ENCODE measurements around the gene HHAT. TPM values are rescaled to one million over a fixed set of nuclear protein-coding genes. Genes with fewer than 3 reads are reported as not detected.
"Not testable (repeated sequence)": the region's sequence is repeated elsewhere in the genome, so short reads cannot be mapped to it uniquely, and the experiment has no call there.

Gene HHAT
- polyA plus RNA-seq, 2 of the 4 experiments (the other 2 are of a cell fraction) = 3.8 to 4.5 TPM

- TF ChIP-seq PHF8 (IDR thresholded peaks at IDR 0.05; ENCODE audit: borderline replicate concordance, low read depth) (no peak), CHD2 (IDR thresholded peaks at IDR 0.05; ENCODE audit: low read length, partially characterized antibody) (no peak), CBX2 (IDR thresholded peaks at IDR 0.05; ENCODE audit: borderline replicate concordance, low read depth) (no peak), HOXB5 (CRISPR knock-in tag; IDR thresholded peaks at IDR 0.05) (no peak), GATA3 (IDR thresholded peaks at IDR 0.05; ENCODE audit: borderline replicate concordance) (no peak)
Observed at GRCh38 chr1:210654176-210654981, 325.7 kb downstream of the HHAT start (continued).

GRCh38 chr1:210655511-210655910, 326.8 kb downstream of the HHAT start:
- ATAC-seq (peak; percentile 26 to 62; a peak in 3 of 6 replicates), FAIRE-seq (no peak), DNase-seq (ENCODE audit: low read depth in 1 of 2, low spot score in 1 of 2) (peak in 1 of 2 experiments; percentile 33)
- Histone ChIP-seq H3K27ac (peak overlapping the region in 1 of 2 experiments; percentile 36; a peak in 3 of 6 replicates), H3K9me3 (no peaks in the 10 kb centered on the region), H3K4me3 (no peak overlapping the region), H3K4me1 (peaks cover 15% of the 10 kb centered on the region; the same call in 2 of the 3 replicates), H3K4me2 (peak overlapping the region; percentile 22; the same call in 2 of the 3 replicates)
- ChIA-PET CTCF (interaction anchor here (1.0 to 1.6 kb wide), 2 partner anchors 24 to 479 kb away, joined by 3 to 6 read pairs; partner anchors contain the start of gene KCNH1), POLR2A (no interaction called here)
- no peak for TF ChIP-seq TP53 (CRISPR knock-in tag; IDR thresholded peaks at IDR 0.05)
- TF ChIP-seq RCOR1 (IDR thresholded peaks at IDR 0.05; ENCODE audit: low read depth, low read length) = no peak
- TF ChIP-seq HOXB13 (CRISPR knock-in tag; IDR thresholded peaks at IDR 0.05; ENCODE audit: low read depth) = no peak
- TF ChIP-seq FOSL2 (IDR thresholded peaks at IDR 0.05) = no peak
- TF ChIP-seq FOSL2 (CRISPR knock-in tag; IDR thresholded peaks at IDR 0.05) = peak; percentile 27; the same call in 1 of the 2 replicates
- WGBS (ENCODE audit: missing lambda C conversion rate) = 24% methylated on average over 7 of the region's 7 CpGs

GRCh38 chr1:210657806-210658205, 329.1 kb downstream of the HHAT start:
- Histone ChIP-seq H3K9me3 (no peaks in the 10 kb centered on the region), H3K4me2 (no peak overlapping the region), H3K4me3 (no peak overlapping the region), H3K4me1 (peaks cover 15% of the 10 kb centered on the region; the same call in 2 of the 3 replicates), H3K27ac (no peak overlapping the region)
- FAIRE-seq (no peak), DNase-seq (ENCODE audit: low read depth in 1 of 2, low spot score in 1 of 2) (no peak), ATAC-seq (no peak)
- ChIA-PET CTCF (no interaction called here), POLR2A (no interaction called here)
- TF ChIP-seq POLR2A (IDR thresholded peaks at IDR 0.05; ENCODE audit: low read length) (no peak), CHD4 (IDR thresholded peaks at IDR 0.05; ENCODE audit: borderline replicate concordance) (no peak), MAX (IDR thresholded peaks at IDR 0.05) (no peak), NPAS2 (CRISPR knock-in tag; IDR thresholded peaks at IDR 0.05; ENCODE audit: borderline replicate concordance) (no peak), CTCF (IDR thresholded peaks at IDR 0.05) (no peak), NFE2L2 (conservative IDR thresholded peaks at IDR 0.05; ENCODE audit: low read length) (no peak), GATA3 (IDR thresholded peaks at IDR 0.05; ENCODE audit: borderline replicate concordance) (no peak), ZFP36 (IDR thresholded peaks at IDR 0.05; ENCODE audit: borderline replicate concordance, partially characterized antibody) (no peak), PBX3 (IDR thresholded peaks at IDR 0.05) (no peak), PHF8 (IDR thresholded peaks at IDR 0.05; ENCODE audit: borderline replicate concordance, low read depth) (no peak), CHD2 (IDR thresholded peaks at IDR 0.05; ENCODE audit: low read length, partially characterized antibody) (no peak), EP300 (IDR thresholded peaks at IDR 0.05) (no peak), ZC3H11A (IDR thresholded peaks at IDR 0.05) (no peak), HOXA7 (CRISPR knock-in tag; IDR thresholded peaks at IDR 0.05) (no peak), RAD21 (conservative IDR thresholded peaks at IDR 0.05 in 1 of 2, IDR thresholded peaks at IDR 0.05 in 1 of 2) (no peak), ESRRA (IDR thresholded peaks at IDR 0.05; ENCODE audit: borderline replicate concordance, low read length) (no peak)
- TF ChIP-seq, protein P1, sequence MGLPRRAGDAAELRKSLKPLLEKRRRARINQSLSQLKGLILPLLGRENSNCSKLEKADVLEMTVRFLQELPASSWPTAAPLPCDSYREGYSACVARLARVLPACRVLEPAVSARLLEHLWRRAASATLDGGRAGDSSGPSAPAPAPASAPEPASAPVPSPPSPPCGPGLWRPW (IDR thresholded peaks at IDR 0.05) = no peak
- TF ChIP-seq, protein P2, sequence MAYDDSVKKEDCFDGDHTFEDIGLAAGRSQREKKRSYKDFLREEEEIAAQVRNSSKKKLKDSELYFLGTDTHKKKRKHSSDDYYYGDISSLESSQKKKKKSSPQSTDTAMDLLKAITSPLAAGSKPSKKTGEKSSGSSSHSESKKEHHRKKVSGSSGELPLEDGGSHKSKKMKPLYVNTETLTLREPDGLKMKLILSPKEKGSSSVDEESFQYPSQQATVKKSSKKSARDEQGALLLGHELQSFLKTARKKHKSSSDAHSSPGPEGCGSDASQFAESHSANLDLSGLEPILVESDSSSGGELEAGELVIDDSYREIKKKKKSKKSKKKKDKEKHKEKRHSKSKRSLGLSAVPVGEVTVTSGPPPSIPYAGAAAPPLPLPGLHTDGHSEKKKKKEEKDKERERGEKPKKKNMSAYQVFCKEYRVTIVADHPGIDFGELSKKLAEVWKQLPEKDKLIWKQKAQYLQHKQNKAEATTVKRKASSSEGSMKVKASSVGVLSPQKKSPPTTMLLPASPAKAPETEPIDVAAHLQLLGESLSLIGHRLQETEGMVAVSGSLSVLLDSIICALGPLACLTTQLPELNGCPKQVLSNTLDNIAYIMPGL (CRISPR knock-in tag; IDR thresholded peaks at IDR 0.05; ENCODE audit: borderline replicate concordance) = no peak
- TF ChIP-seq, protein P3, sequence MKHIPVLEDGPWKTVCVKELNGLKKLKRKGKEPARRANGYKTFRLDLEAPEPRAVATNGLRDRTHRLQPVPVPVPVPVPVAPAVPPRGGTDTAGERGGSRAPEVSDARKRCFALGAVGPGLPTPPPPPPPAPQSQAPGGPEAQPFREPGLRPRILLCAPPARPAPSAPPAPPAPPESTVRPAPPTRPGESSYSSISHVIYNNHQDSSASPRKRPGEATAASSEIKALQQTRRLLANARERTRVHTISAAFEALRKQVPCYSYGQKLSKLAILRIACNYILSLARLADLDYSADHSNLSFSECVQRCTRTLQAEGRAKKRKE (CRISPR knock-in tag; IDR thresholded peaks at IDR 0.05; ENCODE audit: low read depth) = no peak
- WGBS (ENCODE audit: missing lambda C conversion rate) = 65% methylated on average over 6 of the region's 6 CpGs

DNA sequence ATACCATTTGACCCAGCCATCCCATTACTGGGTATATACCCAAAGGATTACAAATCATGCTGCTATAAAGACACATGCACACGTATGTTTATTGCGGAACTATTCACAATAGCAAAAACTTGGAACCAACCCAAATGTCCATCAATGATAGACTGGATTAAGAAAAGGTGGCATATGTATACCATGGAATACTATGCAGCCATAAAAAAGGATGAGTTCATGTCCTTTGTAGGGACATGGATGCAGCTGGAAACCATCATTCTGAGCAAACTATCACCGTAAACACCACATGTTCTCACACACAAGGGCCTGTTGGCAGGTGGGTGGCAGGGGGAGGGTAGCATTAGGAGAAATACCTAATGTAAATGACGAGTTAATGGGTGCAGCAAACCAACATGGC, 332.8 kb downstream of the HHAT start:
- H3K27ac ChIP-seq; FAIRE-seq; H3K4me1 ChIP-seq; DNase-seq (ENCODE audit: low read depth in 1 of 2, low spot score in 1 of 2); H3K4me2 ChIP-seq; H3K4me3 ChIP-seq; H3K9me3 ChIP-seq; ATAC-seq; POLR2A ChIA-PET: not testable (repeated sequence)
- CTCF ChIA-PET = interaction anchor here (1.2 to 1.7 kb wide), 4 partner anchors 11 to 473 kb away, joined by 4 to 6 read pairs (median 4); partner anchors contain the start of gene KCNH1
- WGBS (ENCODE audit: missing lambda C conversion rate) = 66% methylated on average over 4 of the region's 4 CpGs
